ELR (cell line): ENCODE measurements around the gene IRF2.
"Not testable (repeated sequence)": the region's sequence is repeated elsewhere in the genome, so short reads cannot be mapped to it uniquely, and the experiment has no call there.

Experiments
- DNase-seq: peaks from one replicate; pipeline ENCODE4 v3.0.0-alpha.2; 2015; ENCODE audit warnings: low read depth

Gene IRF2

GRCh38 chr4:184389978-184390900, 84.1 kb downstream of the IRF2 start:
- no peak for DNase-seq

- DNase-seq: no peak
Measured at GRCh38 chr4:184388106-184388505, 86.2 kb downstream of the IRF2 start.

- DNase-seq: no peak
Measured at GRCh38 chr4:184387351-184387750, 87.0 kb downstream of the IRF2 start.

- DNase-seq: peak; percentile 21
Measured at GRCh38 chr4:184386271-184386781, 88.0 kb downstream of the IRF2 start.

- DNase-seq: no peak
Measured at GRCh38 chr4:184385705-184386141, 88.6 kb downstream of the IRF2 start.

- DNase-seq: no peak
Measured at GRCh38 chr4:184384810-184385557, 89.4 kb downstream of the IRF2 start.

- DNase-seq: peak; percentile 77
Measured at GRCh38 chr4:184384056-184384809, 90.1 kb downstream of the IRF2 start.

- peak; percentile 97 for DNase-seq
Measured at GRCh38 chr4:184383497-184384055, 90.8 kb downstream of the IRF2 start.

GRCh38 chr4:184382189-184382846, 92.0 kb downstream of the IRF2 start:
- no peak for DNase-seq

GRCh38 chr4:184380707-184381106, 93.6 kb downstream of the IRF2 start:
- no peak for DNase-seq

GRCh38 chr4:184380214-184380613, 94.1 kb downstream of the IRF2 start:
- DNase-seq: not testable (repeated sequence)

GRCh38 chr4:184376923-184377322, 97.4 kb downstream of the IRF2 start:
- DNase-seq: no peak

GRCh38 chr4:184376126-184376838, 98.1 kb downstream of the IRF2 start:
- no peak for DNase-seq

GRCh38 chr4:184375623-184376022, 98.7 kb downstream of the IRF2 start:
- DNase-seq: not testable (repeated sequence)

- DNase-seq: peak; percentile 65
Measured at GRCh38 chr4:184375027-184375426, 99.3 kb downstream of the IRF2 start.

GRCh38 chr4:184373886-184374405, 100.4 kb downstream of the IRF2 start:
- DNase-seq: no peak

GRCh38 chr4:184371390-184371787, 103.0 kb downstream of the IRF2 start:
- no peak for DNase-seq

- DNase-seq: no peak
Measured at GRCh38 chr4:184370711-184371389, 103.5 kb downstream of the IRF2 start.

- no peak for DNase-seq
Measured at GRCh38 chr4:184369871-184370270, 104.5 kb downstream of the IRF2 start.

- no peak for DNase-seq
Measured at GRCh38 chr4:184368731-184369130, 105.6 kb downstream of the IRF2 start.
